Measurements from ENCODE around the gene PUS3.

Gene PUS3

GRCh38 chr11:125941267-125941618 lies 38.2 kb upstream of the PUS3 start:
- no peak for TF ChIP-seq CTCF (IDR thresholded peaks at IDR 0.05; ENCODE audit: control insufficient read depth, insufficient read depth, low read depth, low read length, missing control alignments)
- DNase-seq (ENCODE audit: low read depth): no peak
- H3K4me3 ChIP-seq (ENCODE audit: control insufficient read depth, low read depth, low read length): no peak overlapping the region

- H3K4me3 ChIP-seq (ENCODE audit: control insufficient read depth, low read depth, low read length): no peak overlapping the region
- no peak for TF ChIP-seq CTCF (IDR thresholded peaks at IDR 0.05; ENCODE audit: control insufficient read depth, insufficient read depth, low read depth, low read length, missing control alignments)
- DNase-seq (ENCODE audit: low read depth): no peak
These were observed 37.1 kb upstream of the PUS3 start for GRCh38 chr11:125940145-125940544.

- no peak overlapping the region for H3K4me3 ChIP-seq (ENCODE audit: control insufficient read depth, low read depth, low read length)
- no peak for TF ChIP-seq CTCF (IDR thresholded peaks at IDR 0.05; ENCODE audit: control insufficient read depth, insufficient read depth, low read depth, low read length, missing control alignments)
- no peak for DNase-seq (ENCODE audit: low read depth)
These were observed 36.1 kb upstream of the PUS3 start for GRCh38 chr11:125939081-125939521.

DNA sequence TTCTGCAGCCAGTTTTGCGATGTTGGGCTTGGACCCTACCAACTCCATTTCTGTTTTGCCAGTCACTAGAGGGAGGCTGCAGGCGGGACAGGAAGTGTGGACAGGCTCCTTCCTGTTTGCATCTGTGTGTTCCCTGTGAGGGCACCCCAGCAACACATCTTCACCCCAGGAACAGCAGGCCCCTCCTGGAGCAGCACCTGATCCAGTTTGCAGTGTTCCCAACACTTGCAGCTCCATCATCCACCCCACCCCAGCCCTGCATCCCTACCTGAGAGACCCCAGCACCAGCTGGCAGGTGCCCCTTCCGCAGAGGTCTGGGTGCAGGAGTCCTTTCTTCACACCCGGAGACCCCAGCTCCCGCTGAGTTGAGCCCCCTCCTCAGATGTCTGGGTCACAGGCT lies 35.4 kb upstream of the PUS3 start:
- TF ChIP-seq CTCF (IDR thresholded peaks at IDR 0.05; ENCODE audit: control insufficient read depth, insufficient read depth, low read depth, low read length, missing control alignments): no peak
- DNase-seq (ENCODE audit: low read depth): no peak
- H3K4me3 ChIP-seq (ENCODE audit: control insufficient read depth, low read depth, low read length): no peak overlapping the region

DNA sequence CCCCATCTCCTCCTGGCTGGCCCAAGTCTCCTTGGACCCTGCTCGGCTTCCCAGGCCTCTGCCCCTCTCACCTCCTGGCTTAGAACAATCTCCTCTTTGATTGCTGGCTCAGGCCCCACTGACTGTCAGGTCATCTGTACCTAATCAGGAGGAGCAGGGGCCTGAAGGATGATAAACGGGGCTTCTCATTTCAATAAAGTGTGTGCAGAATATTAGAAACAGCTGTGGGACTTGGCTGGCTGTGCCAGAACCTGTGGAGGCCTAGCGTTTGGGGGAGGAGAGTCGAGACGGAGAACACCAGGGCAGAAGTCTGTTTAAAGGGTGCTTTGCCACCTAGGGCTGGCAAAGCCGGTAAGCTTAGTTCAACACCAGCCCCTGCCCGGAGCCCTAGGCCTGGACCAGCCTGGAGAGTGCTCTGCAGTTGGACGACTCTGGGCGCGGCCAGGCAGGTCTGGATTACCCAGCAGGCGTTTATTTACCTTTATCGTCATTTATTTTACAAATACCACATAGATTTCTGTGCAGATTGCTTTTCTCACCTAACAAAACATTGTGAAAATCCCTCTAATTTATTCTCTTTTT lies 32.7 kb upstream of the PUS3 start:
- DNase-seq (ENCODE audit: low read depth): no peak
- no peak overlapping the region for H3K4me3 ChIP-seq (ENCODE audit: control insufficient read depth, low read depth, low read length)
- no peak for TF ChIP-seq CTCF (IDR thresholded peaks at IDR 0.05; ENCODE audit: control insufficient read depth, insufficient read depth, low read depth, low read length, missing control alignments)

DNA sequence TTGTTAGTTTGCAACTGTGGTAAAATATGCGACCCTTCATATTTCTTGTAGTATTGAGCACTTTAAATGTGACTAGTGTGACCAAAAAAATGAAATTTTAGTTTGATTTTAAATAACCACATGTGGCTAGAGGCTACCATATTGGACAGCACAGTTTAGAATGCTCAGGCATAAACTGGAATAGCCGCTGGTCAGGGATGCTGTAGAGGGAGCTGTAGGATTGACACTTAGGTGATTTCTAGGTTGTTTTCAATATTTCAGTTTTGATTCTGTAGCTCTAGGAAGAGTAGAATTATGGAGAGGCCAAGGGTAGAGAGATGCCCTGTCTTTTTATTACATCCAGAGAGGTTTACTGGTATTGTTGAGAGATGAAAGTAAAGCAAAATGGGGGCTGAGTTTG lies 32.0 kb upstream of the PUS3 start:
- no peak for TF ChIP-seq CTCF (IDR thresholded peaks at IDR 0.05; ENCODE audit: control insufficient read depth, insufficient read depth, low read depth, low read length, missing control alignments)
- no peak for DNase-seq (ENCODE audit: low read depth)
- no peak overlapping the region for H3K4me3 ChIP-seq (ENCODE audit: control insufficient read depth, low read depth, low read length)

DNA sequence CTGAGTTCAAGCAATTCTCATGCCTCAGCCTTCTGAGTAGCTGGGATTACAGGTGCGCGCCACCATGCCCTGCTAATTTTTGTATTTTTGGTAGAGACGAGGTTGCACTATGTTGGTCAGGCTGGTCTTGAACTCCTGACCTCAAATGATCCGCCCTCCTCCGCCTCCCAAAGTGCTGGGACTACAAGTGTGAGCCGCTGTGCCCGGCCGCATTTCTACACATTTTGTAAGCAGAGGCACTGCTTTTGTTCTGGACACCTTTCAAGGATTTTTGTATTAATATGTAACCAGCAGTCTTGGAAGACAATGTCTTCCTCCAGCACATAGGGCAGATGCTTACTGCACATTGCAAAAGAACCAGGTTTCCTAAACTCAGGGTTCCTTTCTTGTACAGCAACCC lies 31.5 kb upstream of the PUS3 start:
- TF ChIP-seq CTCF (IDR thresholded peaks at IDR 0.05; ENCODE audit: control insufficient read depth, insufficient read depth, low read depth, low read length, missing control alignments): no peak
- no peak for DNase-seq (ENCODE audit: low read depth)
- H3K4me3 ChIP-seq (ENCODE audit: control insufficient read depth, low read depth, low read length): no peak overlapping the region
